Astrocyte (in vitro differentiated cells and primary cell): ENCODE results near the gene UBE2A. TPM values are rescaled to one million over a fixed set of nuclear protein-coding genes. Genes with fewer than 3 reads are reported as not detected.

Source experiments
- DNase-seq: peaks from one replicate; pipeline ENCODE4 v3.0.0-alpha.2; 2010; ENCODE audit warnings: low read depth
- FAIRE-seq: peaks from 2 replicates; lab custom pipeline; 2011; peaks lifted over from hg19 to GRCh38; lab: Jason Lieb, UNC
- H2AFZ ChIP-seq: 2 replicates; pipeline ENCODE4 v1.6.0; 2012; ENCODE audit warnings: low read depth, low read length, inconsistent platforms
- H3K27ac ChIP-seq: 2 replicates; pipeline ENCODE4 v1.5.1; 2011; ENCODE audit warnings: low read depth, low read length, inconsistent platforms
- H3K27me3 ChIP-seq: 2 replicates; pipeline ENCODE4 v1.6.0; 2011; ENCODE audit warnings: low read length, inconsistent platforms; ENCODE audit not compliant: insufficient read depth
- H3K36me3 ChIP-seq: 2 replicates; pipeline ENCODE4 v1.5.1; 2011; ENCODE audit warnings: low read length, inconsistent platforms; ENCODE audit not compliant: insufficient read depth
- H3K4me1 ChIP-seq: 2 replicates; pipeline ENCODE4 v1.5.1; 2011; ENCODE audit warnings: low read length, inconsistent platforms; ENCODE audit not compliant: insufficient read depth
- H3K4me2 ChIP-seq: 2 replicates; pipeline ENCODE4 v1.6.0; 2012; ENCODE audit warnings: low read length, inconsistent platforms
- H3K4me3 ChIP-seq: 2 replicates; pipeline ENCODE4 v1.5.1; 2011; ENCODE audit warnings: low read depth, mild to moderate bottlenecking, low read length, inconsistent platforms; ENCODE audit not compliant: insufficient read depth
- H3K79me2 ChIP-seq: 2 replicates; pipeline ENCODE4 v1.6.0; 2012; ENCODE audit warnings: mild to moderate bottlenecking, low read length, inconsistent platforms; ENCODE audit not compliant: insufficient read depth
- H3K9ac ChIP-seq: 2 replicates; pipeline ENCODE4 v1.6.0; 2012; ENCODE audit warnings: mild to moderate bottlenecking, low read length, inconsistent platforms
- H3K9me3 ChIP-seq: 2 replicates; pipeline ENCODE4 v1.5.1; 2012; ENCODE audit warnings: low read depth, mild to moderate bottlenecking, low read length, inconsistent platforms; ENCODE audit not compliant: insufficient read depth
- H4K20me1 ChIP-seq: 2 replicates; pipeline ENCODE4 v1.6.0; 2012; ENCODE audit warnings: low read length, inconsistent platforms; ENCODE audit not compliant: insufficient read depth
- H3K27ac Mint-ChIP-seq: one replicate; pipeline ENCODE4 v1.8.0; 2021; ENCODE audit warnings: mild to moderate bottlenecking, mixed read lengths; ENCODE audit not compliant: unreplicated experiment
- H3K27me3 Mint-ChIP-seq: one replicate; pipeline ENCODE4 v1.8.0; 2021; ENCODE audit warnings: low read depth, mixed read lengths; ENCODE audit not compliant: unreplicated experiment
- H3K36me3 Mint-ChIP-seq: one replicate; pipeline ENCODE4 v1.8.0; 2021; ENCODE audit warnings: low read depth, mixed read lengths; ENCODE audit not compliant: unreplicated experiment
- H3K4me1 Mint-ChIP-seq: one replicate; pipeline ENCODE4 v1.8.0; 2021; ENCODE audit warnings: low read depth, mixed read lengths; ENCODE audit not compliant: unreplicated experiment
- H3K4me3 Mint-ChIP-seq: one replicate; pipeline ENCODE4 v1.8.0; 2021; ENCODE audit warnings: mild to moderate bottlenecking, moderate library complexity, mixed read lengths; ENCODE audit not compliant: unreplicated experiment
- H3K9me3 Mint-ChIP-seq: one replicate; pipeline ENCODE4 v1.8.0; 2021; ENCODE audit warnings: mild to moderate bottlenecking, mixed read lengths; ENCODE audit not compliant: unreplicated experiment
- EZH2 ChIP-seq: IDR thresholded peaks from 2 replicates; pipeline ENCODE4 v1.6.1; 2012; ENCODE audit warnings: mild to moderate bottlenecking, low read length, inconsistent platforms; ENCODE audit not compliant: insufficient read depth
- total RNA-seq: library from RNA; stranded (reverse); gene quantifications from 2 replicates; pipeline ENCODE4 v1.2.1, GENCODE V29; 2021
- TF ChIP-seq, protein P1 (sequence below): IDR thresholded peaks from 2 replicates; pipeline ENCODE4 v1.5.1; 2011; ENCODE audit warnings: low read depth, mild to moderate bottlenecking, inconsistent platforms, low read length, moderate library complexity; ENCODE audit not compliant: insufficient read depth

Gene UBE2A
- total RNA-seq, 1 donor from 2014 or later: 78.9 TPM

DNA sequence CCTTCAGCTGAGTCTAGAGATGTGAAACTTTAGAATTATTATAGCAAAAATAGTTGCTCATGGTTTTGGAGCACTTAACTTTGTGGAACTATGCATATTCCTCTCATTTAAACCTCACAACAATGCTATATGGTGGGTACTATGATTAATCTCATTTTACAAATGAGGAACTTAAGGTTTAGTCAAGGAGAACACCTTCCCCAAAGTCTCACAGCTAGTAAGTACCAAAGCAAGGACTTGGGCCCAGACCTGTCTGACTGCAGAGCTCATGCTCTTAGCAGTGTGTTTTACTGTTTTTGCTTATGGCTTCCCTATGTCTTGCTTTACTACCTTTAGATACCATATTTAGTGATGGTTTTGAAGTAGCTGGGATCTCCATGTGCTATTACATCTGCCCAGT is 5.1 kb downstream of the UBE2A start:
- no peaks in the 10 kb centered on the region for H3K27me3 ChIP-seq
- Mint-ChIP-seq H3K27ac (no peak overlapping the region), H3K4me3 (no peak overlapping the region), H3K9me3 (no peaks in the 10 kb centered on the region), H3K36me3 (no peaks in the 10 kb centered on the region), H3K4me1 (peaks cover 7% of the 10 kb centered on the region), H3K27me3 (no peaks in the 10 kb centered on the region)
- no peak overlapping the region for H2AFZ ChIP-seq
- TF ChIP-seq, protein P1, sequence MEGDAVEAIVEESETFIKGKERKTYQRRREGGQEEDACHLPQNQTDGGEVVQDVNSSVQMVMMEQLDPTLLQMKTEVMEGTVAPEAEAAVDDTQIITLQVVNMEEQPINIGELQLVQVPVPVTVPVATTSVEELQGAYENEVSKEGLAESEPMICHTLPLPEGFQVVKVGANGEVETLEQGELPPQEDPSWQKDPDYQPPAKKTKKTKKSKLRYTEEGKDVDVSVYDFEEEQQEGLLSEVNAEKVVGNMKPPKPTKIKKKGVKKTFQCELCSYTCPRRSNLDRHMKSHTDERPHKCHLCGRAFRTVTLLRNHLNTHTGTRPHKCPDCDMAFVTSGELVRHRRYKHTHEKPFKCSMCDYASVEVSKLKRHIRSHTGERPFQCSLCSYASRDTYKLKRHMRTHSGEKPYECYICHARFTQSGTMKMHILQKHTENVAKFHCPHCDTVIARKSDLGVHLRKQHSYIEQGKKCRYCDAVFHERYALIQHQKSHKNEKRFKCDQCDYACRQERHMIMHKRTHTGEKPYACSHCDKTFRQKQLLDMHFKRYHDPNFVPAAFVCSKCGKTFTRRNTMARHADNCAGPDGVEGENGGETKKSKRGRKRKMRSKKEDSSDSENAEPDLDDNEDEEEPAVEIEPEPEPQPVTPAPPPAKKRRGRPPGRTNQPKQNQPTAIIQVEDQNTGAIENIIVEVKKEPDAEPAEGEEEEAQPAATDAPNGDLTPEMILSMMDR: no peak
- no peak for TF ChIP-seq EZH2
- peaks cover 14% of the 10 kb centered on the region for H4K20me1 ChIP-seq
- peak; percentile 43 for FAIRE-seq
- H3K4me2 ChIP-seq: no peak overlapping the region
- no peak overlapping the region for H3K9ac ChIP-seq
- H3K27ac ChIP-seq: no peak overlapping the region
- DNase-seq: no peak
- peaks cover 3% of the 10 kb centered on the region for H3K36me3 ChIP-seq
- peaks cover 24% of the 10 kb centered on the region for H3K79me2 ChIP-seq
- no peaks in the 10 kb centered on the region for H3K4me1 ChIP-seq
- no peaks in the 10 kb centered on the region for H3K9me3 ChIP-seq
- H3K4me3 ChIP-seq: no peak overlapping the region

GRCh38 chrX:119583431-119584059 is 9.2 kb downstream of the UBE2A start:
- no peak overlapping the region for H3K4me3 Mint-ChIP-seq
- Histone ChIP-seq H2AFZ (no peak overlapping the region), H4K20me1 (no peaks in the 10 kb centered on the region), H3K36me3 (no peaks in the 10 kb centered on the region), H3K27ac (no peak overlapping the region), H3K4me1 (no peaks in the 10 kb centered on the region), H3K79me2 (peaks cover 4% of the 10 kb centered on the region), H3K27me3 (no peaks in the 10 kb centered on the region), H3K9me3 (no peaks in the 10 kb centered on the region), H3K4me3 (no peak overlapping the region), H3K9ac (no peak overlapping the region), H3K4me2 (no peak overlapping the region)
- no peak overlapping the region for H3K27ac Mint-ChIP-seq
- H3K27me3 Mint-ChIP-seq: no peaks in the 10 kb centered on the region
- H3K4me1 Mint-ChIP-seq: peaks cover 1% of the 10 kb centered on the region
- peak; percentile 82 for FAIRE-seq
- H3K9me3 Mint-ChIP-seq: no peaks in the 10 kb centered on the region
- no peaks in the 10 kb centered on the region for H3K36me3 Mint-ChIP-seq
- no peak for TF ChIP-seq EZH2
- TF ChIP-seq, protein P1: no peak
- no peak for DNase-seq

DNA sequence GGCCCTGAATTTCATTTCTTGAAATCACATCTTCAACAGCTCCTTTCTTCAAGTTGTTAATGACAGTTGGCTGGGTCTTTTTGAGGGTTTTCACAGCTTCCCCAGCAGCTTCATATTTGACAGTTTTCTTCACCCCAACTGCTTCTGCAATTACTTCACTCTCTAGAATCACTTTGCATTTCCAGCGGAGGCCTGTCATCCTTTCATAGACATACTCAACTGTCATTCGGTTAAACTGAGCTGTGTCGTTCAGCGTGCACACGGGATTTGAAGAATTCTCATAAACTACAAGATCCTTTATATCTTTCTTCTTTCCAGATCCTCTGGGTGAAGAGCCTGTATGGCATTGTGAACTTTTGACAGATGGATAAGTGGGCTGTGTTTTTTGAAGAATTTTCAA is 15.4 kb downstream of the UBE2A start:
- no peaks in the 10 kb centered on the region for H3K79me2 ChIP-seq
- H2AFZ ChIP-seq: no peak overlapping the region
- H3K4me1 ChIP-seq: no peaks in the 10 kb centered on the region
- Mint-ChIP-seq H3K4me3 (no peak overlapping the region), H3K27ac (no peak overlapping the region), H3K9me3 (no peaks in the 10 kb centered on the region), H3K4me1 (no peaks in the 10 kb centered on the region), H3K36me3 (peaks cover 6% of the 10 kb centered on the region), H3K27me3 (no peaks in the 10 kb centered on the region)
- no peak overlapping the region for H3K27ac ChIP-seq
- no peaks in the 10 kb centered on the region for H4K20me1 ChIP-seq
- H3K36me3 ChIP-seq: peaks cover 8% of the 10 kb centered on the region
- FAIRE-seq (no peak), DNase-seq (no peak)
- no peaks in the 10 kb centered on the region for H3K27me3 ChIP-seq
- TF ChIP-seq EZH2: no peak
- TF ChIP-seq, protein P1: no peak
- H3K4me2 ChIP-seq: no peak overlapping the region
- H3K9me3 ChIP-seq: no peaks in the 10 kb centered on the region
- no peak overlapping the region for H3K9ac ChIP-seq
- no peak overlapping the region for H3K4me3 ChIP-seq
